ENCODE results near the gene ZNF592.
A peak's percentile ranks its signal among the peaks of the same experiment; 100 is the strongest.
"Not testable (repeated sequence)": the region's sequence is repeated elsewhere in the genome, so short reads cannot be mapped to it uniquely, and the experiment has no call there.

ZNF592 gene

GRCh38 chr15:84749111-84749991 lies 959 bp downstream of the ZNF592 start:
- DNase-seq = peak; percentile 36

- DNase-seq = no peak
These were observed 2.2 kb downstream of the ZNF592 start for GRCh38 chr15:84750583-84751092.

- DNase-seq = not testable (repeated sequence)
These were observed 3.3 kb downstream of the ZNF592 start for GRCh38 chr15:84751721-84752120.

GRCh38 chr15:84752195-84752594 lies 3.8 kb downstream of the ZNF592 start:
- no peak for DNase-seq

- no peak for DNase-seq
These were observed 4.3 kb downstream of the ZNF592 start for GRCh38 chr15:84752700-84753099.

- DNase-seq = not testable (repeated sequence)
These were observed 6.5 kb downstream of the ZNF592 start for GRCh38 chr15:84754889-84755288.

GRCh38 chr15:84755736-84756527 lies 7.5 kb downstream of the ZNF592 start:
- DNase-seq = no peak

- DNase-seq = no peak
These were observed 10.6 kb downstream of the ZNF592 start for GRCh38 chr15:84759018-84759417.

- no peak for DNase-seq
These were observed 11.8 kb downstream of the ZNF592 start for GRCh38 chr15:84760219-84760618.

- DNase-seq = no peak
These were observed 13.3 kb downstream of the ZNF592 start for GRCh38 chr15:84761607-84762131.

- no peak for DNase-seq
These were observed 14.6 kb downstream of the ZNF592 start for GRCh38 chr15:84762840-84763572.

GRCh38 chr15:84764585-84764984 lies 16.2 kb downstream of the ZNF592 start:
- no peak for DNase-seq

GRCh38 chr15:84764989-84765388 lies 16.6 kb downstream of the ZNF592 start:
- DNase-seq = no peak

- no peak for DNase-seq
These were observed 17.3 kb downstream of the ZNF592 start for GRCh38 chr15:84765675-84766074.

GRCh38 chr15:84766461-84767035 lies 18.2 kb downstream of the ZNF592 start:
- no peak for DNase-seq

GRCh38 chr15:84772031-84772430 lies 23.6 kb downstream of the ZNF592 start:
- DNase-seq = no peak

- no peak for DNase-seq
These were observed 24.1 kb downstream of the ZNF592 start for GRCh38 chr15:84772467-84772866.

GRCh38 chr15:84773716-84774115 lies 25.3 kb downstream of the ZNF592 start:
- no peak for DNase-seq

- no peak for DNase-seq
These were observed 27.6 kb downstream of the ZNF592 start for GRCh38 chr15:84775867-84776449.

- no peak for DNase-seq
These were observed 29.8 kb downstream of the ZNF592 start for GRCh38 chr15:84778194-84778593.

- DNase-seq = no peak
These were observed 32.1 kb downstream of the ZNF592 start for GRCh38 chr15:84780492-84780891.

- DNase-seq = no peak
These were observed 33.1 kb downstream of the ZNF592 start for GRCh38 chr15:84781495-84781894.
